PC-9 (cell line): Measurements from ENCODE around the gene NUP85. TPM values are rescaled to one million over a fixed set of nuclear protein-coding genes. Genes with fewer than 3 reads are reported as not detected.

ENCODE experiments used
- BruUV-seq: library from RNA; stranded (reverse); fragments of 400-500 nt; replicated peaks from 2 replicates; lab custom pipeline; 2021; lab: Mats Ljungman, UMichigan
- CTCF ChIA-PET: fragments of 300-600 bp; sonication (Branson Sonifier 250); formaldehyde crosslinking; loops from one replicate; lab custom pipeline; 2022; ENCODE audit warnings: antibody characterized with exemption; lab: Charles Lee
- POLR2A ChIA-PET: fragments of 300-600 bp; sonication (Branson Sonifier 250); formaldehyde crosslinking; loops from one replicate; lab custom pipeline; 2022; ENCODE audit warnings: antibody characterized with exemption; ENCODE audit not compliant: unreplicated experiment; lab: Charles Lee
- DNase-seq, 2 experiments: peaks; one replicate each; pipeline versions ENCODE4 v3.0.0 to v3.0.0-alpha.2; 2015 to 2022; ENCODE audit warnings: mixed read lengths in 1 of 2
- H2AFZ ChIP-seq: fragments of 200-600 bp; sonication (generic); 2 replicates; pipeline ENCODE4 v1.8.1; 2017; ENCODE audit warnings: antibody characterized with exemption
- H3F3A ChIP-seq: fragments of 200-600 bp; sonication (generic); 2 replicates; pipeline ENCODE4 v1.8.1; 2017; ENCODE audit warnings: antibody characterized with exemption, mild to moderate bottlenecking, low read depth; ENCODE audit not compliant: insufficient read depth
- H3K27ac ChIP-seq: fragments of 200-600 bp; sonication (generic); 2 replicates; pipeline ENCODE4 v1.6.1; 2016; ENCODE audit warnings: mixed run types
- H3K27me3 ChIP-seq: fragments of 200-600 bp; sonication (generic); 2 replicates; pipeline ENCODE4 v1.6.1; 2016; ENCODE audit warnings: low read depth, mixed run types; ENCODE audit not compliant: insufficient read depth
- H3K36me3 ChIP-seq: fragments of 200-600 bp; sonication (generic); 2 replicates; pipeline ENCODE4 v1.6.1; 2016; ENCODE audit warnings: low read depth, mixed run types
- H3K4me1 ChIP-seq: fragments of 200-600 bp; sonication (generic); replicated peaks from 2 replicates; pipeline ENCODE4 v1.6.1; 2016; ENCODE audit warnings: mixed run types; ENCODE audit not compliant: insufficient read depth
- H3K4me2 ChIP-seq: fragments of 200-600 bp; sonication (generic); 2 replicates; pipeline ENCODE4 v1.6.1; 2017; ENCODE audit warnings: mixed run types
- H3K4me3 ChIP-seq: fragments of 200-600 bp; sonication (generic); 2 replicates; pipeline ENCODE4 v1.6.1; 2016; ENCODE audit warnings: mixed run types
- H3K79me2 ChIP-seq: fragments of 200-600 bp; sonication (generic); 2 replicates; pipeline ENCODE4 v1.6.1; 2017; ENCODE audit warnings: low read depth, mixed run types
- H3K9me2 ChIP-seq: fragments of 200-600 bp; sonication (generic); 2 replicates; pipeline ENCODE4 v1.8.1; 2017; ENCODE audit warnings: mild to moderate bottlenecking; ENCODE audit not compliant: insufficient read depth
- H3K9me3 ChIP-seq: fragments of 200-600 bp; sonication (generic); 2 replicates; pipeline ENCODE4 v1.8.1; 2016; ENCODE audit warnings: low read depth; ENCODE audit not compliant: insufficient read depth
- H4K20me1 ChIP-seq: fragments of 200-600 bp; sonication (generic); 2 replicates; pipeline ENCODE4 v1.8.1; 2017; ENCODE audit not compliant: insufficient read depth
- EZH2 ChIP-seq: fragments of 200-600 bp; sonication (generic); IDR thresholded peaks from 2 replicates; pipeline ENCODE4 v1.8.0; 2017; ENCODE audit warnings: antibody characterized with exemption, low read depth
- intact Hi-C: fragments of 100-400 bp; cut with micrococcal nuclease; formaldehyde crosslinking; loops from one replicate; pipeline ENCODE4 v1.10.0; 2022; ENCODE audit not compliant: unreplicated experiment
- total RNA-seq: library from RNA; stranded (reverse); gene quantifications from 2 replicates; pipeline ENCODE4 v1.2.3, GENCODE V29; 2021
- TF ChIP-seq, protein P1 (sequence below): fragments of 200-600 bp; sonication (generic); conservative IDR thresholded peaks from 2 replicates; pipeline ENCODE4 v1.6.1; 2017; ENCODE audit warnings: mixed run types, antibody characterized with exemption, mild to moderate bottlenecking, moderate library complexity

NUP85 gene
- total RNA-seq, 1 experiment from 2014 or later, result 73.1 TPM

DNA sequence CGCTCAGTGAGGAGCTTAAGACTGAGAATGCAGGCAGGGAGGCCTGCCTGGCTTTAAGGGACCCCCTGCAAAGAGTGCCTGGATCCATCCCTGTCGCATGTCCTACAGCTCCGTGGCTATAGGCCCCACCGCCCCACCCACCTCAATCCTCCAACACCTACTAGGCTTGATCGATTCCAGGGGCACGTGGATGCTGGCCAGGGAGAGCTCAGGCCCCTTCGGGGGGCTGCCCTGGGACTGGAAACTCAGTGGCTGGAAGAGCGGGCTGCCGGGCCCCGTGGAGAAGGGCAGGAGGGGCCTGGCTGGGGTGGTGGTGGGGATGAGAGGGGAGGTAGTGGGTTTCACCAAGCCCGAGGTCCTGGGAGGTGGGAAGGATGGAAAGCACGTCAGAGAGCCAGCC lies 33.7 kb downstream of the NUP85 start:
- no peaks in the 10 kb centered on the region for H3K79me2 ChIP-seq
- H2AFZ ChIP-seq, result no peak overlapping the region
- H3K4me2 ChIP-seq, result no peak overlapping the region
- H3F3A ChIP-seq, result peaks cover 38% of the 10 kb centered on the region; the same call in 1 of the 2 replicates
- H3K27me3 ChIP-seq, result no peaks in the 10 kb centered on the region
- TF ChIP-seq, protein P1, sequence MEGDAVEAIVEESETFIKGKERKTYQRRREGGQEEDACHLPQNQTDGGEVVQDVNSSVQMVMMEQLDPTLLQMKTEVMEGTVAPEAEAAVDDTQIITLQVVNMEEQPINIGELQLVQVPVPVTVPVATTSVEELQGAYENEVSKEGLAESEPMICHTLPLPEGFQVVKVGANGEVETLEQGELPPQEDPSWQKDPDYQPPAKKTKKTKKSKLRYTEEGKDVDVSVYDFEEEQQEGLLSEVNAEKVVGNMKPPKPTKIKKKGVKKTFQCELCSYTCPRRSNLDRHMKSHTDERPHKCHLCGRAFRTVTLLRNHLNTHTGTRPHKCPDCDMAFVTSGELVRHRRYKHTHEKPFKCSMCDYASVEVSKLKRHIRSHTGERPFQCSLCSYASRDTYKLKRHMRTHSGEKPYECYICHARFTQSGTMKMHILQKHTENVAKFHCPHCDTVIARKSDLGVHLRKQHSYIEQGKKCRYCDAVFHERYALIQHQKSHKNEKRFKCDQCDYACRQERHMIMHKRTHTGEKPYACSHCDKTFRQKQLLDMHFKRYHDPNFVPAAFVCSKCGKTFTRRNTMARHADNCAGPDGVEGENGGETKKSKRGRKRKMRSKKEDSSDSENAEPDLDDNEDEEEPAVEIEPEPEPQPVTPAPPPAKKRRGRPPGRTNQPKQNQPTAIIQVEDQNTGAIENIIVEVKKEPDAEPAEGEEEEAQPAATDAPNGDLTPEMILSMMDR, result no peak
- no peak for TF ChIP-seq EZH2
- H3K4me3 ChIP-seq, result no peak overlapping the region
- no peaks in the 10 kb centered on the region for H3K9me2 ChIP-seq
- 0 out of 2 replicates have a peak, but pooled peaks cover 3% of the 10 kb centered on the region for H4K20me1 ChIP-seq
- ChIA-PET CTCF (interaction anchor here (0.7 kb wide), 1 partner anchor 277 kb away, joined by 9 read pairs; no protein-coding TSS in a partner anchor), POLR2A (no interaction called here)
- DNase-seq, result no peak
- H3K4me1 ChIP-seq, result no peaks in the 10 kb centered on the region
- 0 out of 2 replicates have a peak, but pooled peaks cover 16% of the 10 kb centered on the region for H3K36me3 ChIP-seq
- no TSS peak for BruUV-seq
- intact Hi-C loops, result no loop called here
- H3K9me3 ChIP-seq, result no peaks in the 10 kb centered on the region
- H3K27ac ChIP-seq, result no peak overlapping the region

GRCh38 chr17:75239778-75240393 lies 34.4 kb downstream of the NUP85 start:
- BruUV-seq, result no TSS peak
- TF ChIP-seq, protein P1, result no peak
- no peak for TF ChIP-seq EZH2
- intact Hi-C loops, result no loop called here
- no peak overlapping the region for H3K4me3 ChIP-seq
- no peak overlapping the region for H3K27ac ChIP-seq
- no peaks in the 10 kb centered on the region for H3K27me3 ChIP-seq
- H3K9me2 ChIP-seq, result no peaks in the 10 kb centered on the region
- H3K4me2 ChIP-seq, result no peak overlapping the region
- no peaks in the 10 kb centered on the region for H3K9me3 ChIP-seq
- no peak overlapping the region for H2AFZ ChIP-seq
- ChIA-PET CTCF (interaction anchor here (0.6 to 0.7 kb wide), 2 partner anchors 41 to 278 kb away, joined by 6 to 9 read pairs; no protein-coding TSS in a partner anchor), POLR2A (interaction anchor here (0.6 to 0.7 kb wide), 3 partner anchors 10 to 180 kb away, joined by 4 to 8 read pairs (median 5); no protein-coding TSS in a partner anchor)
- peaks cover 31% of the 10 kb centered on the region; the same call in 1 of the 2 replicates for H3F3A ChIP-seq
- DNase-seq, result no peak
- 0 out of 2 replicates have a peak, but pooled peaks cover 9% of the 10 kb centered on the region for H3K36me3 ChIP-seq
- 0 out of 2 replicates have a peak, but pooled peaks cover 3% of the 10 kb centered on the region for H4K20me1 ChIP-seq
- H3K4me1 ChIP-seq, result no peaks in the 10 kb centered on the region
- no peaks in the 10 kb centered on the region for H3K79me2 ChIP-seq

DNA sequence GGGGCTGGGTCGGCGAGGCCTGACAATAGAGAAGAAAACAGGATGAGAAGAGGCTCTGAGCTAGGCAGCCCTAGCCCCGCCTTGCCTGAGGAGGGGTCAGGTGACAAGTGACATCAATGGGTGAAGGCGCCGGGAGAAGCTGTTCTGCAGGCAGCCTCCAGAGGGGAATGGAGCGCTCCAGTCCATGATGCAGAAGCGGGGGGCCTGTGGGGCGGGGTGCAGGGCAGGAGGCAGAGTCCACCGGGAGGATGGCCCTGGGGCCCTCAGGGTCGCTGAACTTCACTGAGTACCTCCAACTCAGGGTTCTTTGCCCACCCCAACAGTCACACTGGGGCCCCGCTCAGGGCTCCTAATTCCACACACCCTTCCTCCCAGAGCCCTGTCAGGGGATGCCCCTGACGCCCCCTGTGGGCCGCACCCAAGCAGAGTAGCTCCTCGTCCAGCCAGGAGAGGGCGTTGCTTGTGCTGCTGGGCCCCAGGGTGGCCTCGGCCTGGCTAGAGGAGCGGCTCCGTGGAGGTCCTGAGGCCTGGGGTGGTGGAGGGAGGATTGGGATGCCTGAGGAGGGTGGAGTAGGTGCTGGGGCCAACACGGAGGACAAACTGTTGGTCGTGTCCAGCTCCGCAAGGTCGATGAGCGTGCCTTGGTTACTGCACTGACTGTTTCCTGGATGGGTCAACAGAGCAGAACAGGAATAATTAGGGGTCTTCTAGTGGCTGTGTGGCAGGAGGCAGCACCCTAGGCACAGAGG lies 35.1 kb downstream of the NUP85 start:
- H4K20me1 ChIP-seq, result 0 out of 2 replicates have a peak, but pooled peaks cover 3% of the 10 kb centered on the region
- no TSS peak for BruUV-seq
- H3K27me3 ChIP-seq, result no peaks in the 10 kb centered on the region
- H3K79me2 ChIP-seq, result no peaks in the 10 kb centered on the region
- H2AFZ ChIP-seq, result no peak overlapping the region
- peak in 1 of 2 experiments; percentile 37 for DNase-seq
- 0 out of 2 replicates have a peak, but pooled peaks cover 4% of the 10 kb centered on the region for H3K36me3 ChIP-seq
- H3K4me2 ChIP-seq, result no peak overlapping the region
- H3K4me1 ChIP-seq, result no peaks in the 10 kb centered on the region
- H3F3A ChIP-seq, result peaks cover 25% of the 10 kb centered on the region; the same call in 1 of the 2 replicates
- ChIA-PET POLR2A (interaction anchor here (0.6 kb wide), 1 partner anchor 180 kb away, joined by 8 read pairs; no protein-coding TSS in a partner anchor), CTCF (interaction anchor here (0.6 kb wide), 2 partner anchors 42 to 232 kb away, joined by 6 to 8 read pairs; no protein-coding TSS in a partner anchor)
- TF ChIP-seq, protein P1, result peak; percentile 62; the same call in 1 of the 2 replicates
- TF ChIP-seq EZH2, result no peak
- H3K27ac ChIP-seq, result no peak overlapping the region
- H3K4me3 ChIP-seq, result no peak overlapping the region
- H3K9me2 ChIP-seq, result no peaks in the 10 kb centered on the region
- H3K9me3 ChIP-seq, result no peaks in the 10 kb centered on the region
- intact Hi-C loops, result no loop called here
